WTC11 (cell line): ENCODE results near the gene TBC1D22B. TPM values are rescaled to one million over a fixed set of nuclear protein-coding genes. Genes with fewer than 3 reads are reported as not detected.

Experiments used
- ATAC-seq: fragments of 200-7000 bp; cut with Tn5 transposase; 2 replicates; pipeline ENCODE4 v1.10.0; 2021; ENCODE audit warnings: mild to moderate bottlenecking, moderate library complexity
- CTCF ChIA-PET: fragments of 300-600 bp; sonication (Branson Sonifier 250); formaldehyde crosslinking; loops from one replicate; lab custom pipeline; 2021; ENCODE audit warnings: antibody characterized with exemption; lab: Charles Lee
- POLR2A ChIA-PET: fragments of 350-600 bp; sonication (Branson Sonifier 250); formaldehyde crosslinking; loops from one replicate; lab custom pipeline; 2021; ENCODE audit warnings: antibody characterized with exemption; lab: Charles Lee
- DNase-seq: peaks from one replicate; pipeline ENCODE4 v3.0.0; 2021; ENCODE audit warnings: low spot score
- H3K27ac Mint-ChIP-seq: 2 replicates; pipeline ENCODE4 v1.8.0; 2021; ENCODE audit warnings: mixed read lengths
- H3K27me3 Mint-ChIP-seq: 2 replicates; pipeline ENCODE4 v1.8.0; 2021; ENCODE audit warnings: low read depth, mild to moderate bottlenecking, moderate library complexity, mixed read lengths
- H3K36me3 Mint-ChIP-seq: 2 replicates; pipeline ENCODE4 v1.8.0; 2021; ENCODE audit warnings: mixed read lengths
- H3K4me1 Mint-ChIP-seq: 2 replicates; pipeline ENCODE4 v1.8.0; 2022; ENCODE audit warnings: mixed read lengths
- H3K4me3 Mint-ChIP-seq: 2 replicates; pipeline ENCODE4 v1.8.0; 2021; ENCODE audit warnings: mild to moderate bottlenecking, moderate library complexity, mixed read lengths
- H3K9me3 Mint-ChIP-seq: 2 replicates; pipeline ENCODE4 v1.8.0; 2021; ENCODE audit warnings: mixed read lengths
- FOXK1 ChIP-seq: sonication (generic); formaldehyde crosslinking; IDR thresholded peaks from 2 replicates; pipeline ENCODE4 v1.8.0; 2022; ENCODE audit warnings: mild to moderate bottlenecking, moderate library complexity, missing genetic modification reagents
- MLX ChIP-seq: sonication (generic); formaldehyde crosslinking; IDR thresholded peaks from 2 replicates; pipeline ENCODE4 v1.8.1; 2023; ENCODE audit warnings: mild to moderate bottlenecking, missing genetic modification reagents, moderate library complexity
- NR3C1 ChIP-seq: sonication (generic); formaldehyde crosslinking; conservative IDR thresholded peaks from 2 replicates; pipeline ENCODE4 v1.8.1; 2023; ENCODE audit warnings: low read depth, mild to moderate bottlenecking, missing genetic modification reagents
- PRDM15 ChIP-seq: sonication (generic); formaldehyde crosslinking; IDR thresholded peaks from 2 replicates; pipeline ENCODE4 v1.8.0; 2022; ENCODE audit warnings: missing genetic modification reagents
- SMAD3 ChIP-seq: sonication (generic); formaldehyde crosslinking; IDR thresholded peaks from 2 replicates; pipeline ENCODE4 v1.8.0; 2022; ENCODE audit warnings: missing genetic modification reagents, mild to moderate bottlenecking, borderline replicate concordance
- STAT6 ChIP-seq: sonication (generic); formaldehyde crosslinking; conservative IDR thresholded peaks from 2 replicates; pipeline ENCODE4 v1.8.1; 2023; ENCODE audit warnings: mild to moderate bottlenecking, low read depth, missing genetic modification reagents, moderate library complexity
- TEAD1 ChIP-seq: sonication (generic); formaldehyde crosslinking; IDR thresholded peaks from 2 replicates; pipeline ENCODE4 v1.8.0; 2022; ENCODE audit warnings: mild to moderate bottlenecking, missing genetic modification reagents
- ZNF138 ChIP-seq: sonication (generic); formaldehyde crosslinking; conservative IDR thresholded peaks from 2 replicates; pipeline ENCODE4 v1.8.1; 2022; ENCODE audit warnings: mild to moderate bottlenecking, moderate library complexity, missing genetic modification reagents
- ZNF219 ChIP-seq: sonication (generic); formaldehyde crosslinking; IDR thresholded peaks from 2 replicates; pipeline ENCODE4 v1.8.0; 2023; ENCODE audit warnings: missing genetic modification reagents, mild to moderate bottlenecking, borderline replicate concordance
- ZNF281 ChIP-seq: sonication (generic); formaldehyde crosslinking; IDR thresholded peaks from 2 replicates; pipeline ENCODE4 v1.8.0; 2023; ENCODE audit warnings: mild to moderate bottlenecking, missing genetic modification reagents
- ZNF416 ChIP-seq: fragments of 250-450 bp; sonication (Bioruptor Pico); IDR thresholded peaks from 2 replicates; pipeline ENCODE4 v1.9.0; 2021; ENCODE audit warnings: mild to moderate bottlenecking, inconsistent platforms
- ZNF512 ChIP-seq: sonication (generic); formaldehyde crosslinking; IDR thresholded peaks from 2 replicates; pipeline ENCODE4 v1.8.1; 2022; ENCODE audit warnings: missing genetic modification reagents, borderline replicate concordance
- total RNA-seq: library from RNA; stranded (reverse); gene quantifications from 3 replicates; pipeline ENCODE4 v1.2.3, GENCODE V29; 2021
- TF ChIP-seq, protein P1 (sequence below): fragments of 250-450 bp; sonication (Bioruptor Pico); IDR thresholded peaks from 2 replicates; pipeline ENCODE4 v1.9.0; 2021; ENCODE audit warnings: mild to moderate bottlenecking
- TF ChIP-seq, protein P2 (sequence below): fragments of 250-450 bp; sonication (Bioruptor Pico); IDR thresholded peaks from 2 replicates; pipeline ENCODE4 v1.9.0; 2021; ENCODE audit warnings: moderate library complexity, mild to moderate bottlenecking, inconsistent platforms, borderline replicate concordance

Gene TBC1D22B
- total RNA-seq, 1 experiment from 2014 or later: 16.4 TPM

DNA sequence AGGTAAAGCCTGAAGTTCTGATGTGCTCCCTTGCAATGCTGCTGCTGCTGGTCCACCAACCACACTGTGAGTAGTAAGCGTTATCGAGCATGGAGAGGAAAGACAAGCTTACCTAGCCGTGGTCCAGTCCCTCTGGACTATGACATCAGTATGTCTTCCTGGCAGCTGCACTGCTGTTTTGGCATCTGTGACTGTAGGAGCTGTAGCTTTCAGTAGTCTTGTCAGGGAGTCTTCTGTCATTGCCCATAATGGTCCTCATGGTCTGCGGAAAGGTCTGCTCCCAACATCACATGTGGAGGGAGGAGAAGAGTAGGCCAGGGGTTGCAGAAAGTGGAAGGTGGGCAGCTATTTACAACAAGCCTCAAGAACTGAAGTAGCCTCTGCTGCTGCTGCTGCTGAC, 27.2 kb downstream of the TBC1D22B start (continued):
- no peak for TF ChIP-seq PRDM15 (CRISPR knock-in tag)
- TF ChIP-seq ZNF416 (CRISPR knock-in tag): no peak
- no peak for TF ChIP-seq SMAD3 (CRISPR knock-in tag)
- TF ChIP-seq, protein P1, sequence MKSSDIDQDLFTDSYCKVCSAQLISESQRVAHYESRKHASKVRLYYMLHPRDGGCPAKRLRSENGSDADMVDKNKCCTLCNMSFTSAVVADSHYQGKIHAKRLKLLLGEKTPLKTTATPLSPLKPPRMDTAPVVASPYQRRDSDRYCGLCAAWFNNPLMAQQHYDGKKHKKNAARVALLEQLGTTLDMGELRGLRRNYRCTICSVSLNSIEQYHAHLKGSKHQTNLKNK (CRISPR knock-in tag): no peak
- no peak for TF ChIP-seq TEAD1 (CRISPR knock-in tag)
- no peak for TF ChIP-seq FOXK1 (CRISPR knock-in tag)
- no peak for TF ChIP-seq ZNF512
- TF ChIP-seq, protein P2, sequence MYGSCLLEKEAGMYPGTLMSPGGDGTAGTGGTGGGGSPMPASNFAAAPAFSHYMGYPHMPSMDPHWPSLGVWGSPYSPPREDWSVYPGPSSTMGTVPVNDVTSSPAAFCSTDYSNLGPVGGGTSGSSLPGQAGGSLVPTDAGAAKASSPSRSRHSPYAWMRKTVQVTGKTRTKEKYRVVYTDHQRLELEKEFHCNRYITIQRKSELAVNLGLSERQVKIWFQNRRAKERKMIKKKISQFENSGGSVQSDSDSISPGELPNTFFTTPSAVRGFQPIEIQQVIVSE (CRISPR knock-in tag): no peak
- TF ChIP-seq MLX (CRISPR knock-in tag): no peak
- TF ChIP-seq, all 79 proteins: peak for 0

DNA sequence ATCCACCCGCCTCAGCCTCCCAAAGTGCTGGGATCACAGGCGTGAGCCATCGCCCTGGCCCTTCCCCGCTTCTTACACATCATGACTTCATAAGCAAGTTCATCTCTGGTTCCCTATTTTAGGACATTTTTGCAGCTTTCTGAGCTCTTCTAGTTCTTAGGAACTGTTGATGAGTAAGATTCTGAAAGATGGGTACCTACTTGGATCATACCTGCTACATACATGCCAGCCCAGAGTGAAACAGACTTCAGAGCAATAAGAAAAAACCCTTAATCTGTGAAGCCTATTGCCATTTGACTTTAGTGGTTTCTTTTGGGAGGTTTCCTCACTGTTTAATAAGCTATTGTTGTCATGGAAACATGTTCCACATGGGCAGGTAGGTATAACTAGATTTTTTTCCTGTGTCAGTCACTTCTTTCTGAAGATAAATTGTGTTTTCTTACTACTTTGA, 28.3 kb downstream of the TBC1D22B start:
- Mint-ChIP-seq H3K36me3 (peaks cover 42% of the 10 kb centered on the region), H3K4me1 (no peaks in the 10 kb centered on the region), H3K27me3 (no peaks in the 10 kb centered on the region), H3K9me3 (no peaks in the 10 kb centered on the region), H3K4me3 (no peak overlapping the region), H3K27ac (no peak overlapping the region)
- TF ChIP-seq SMAD3 (CRISPR knock-in tag): no peak
- no peak for TF ChIP-seq ZNF281 (CRISPR knock-in tag)
- no peak for TF ChIP-seq ZNF219 (CRISPR knock-in tag)
- no peak for TF ChIP-seq ZNF138 (CRISPR knock-in tag)
- no peak for TF ChIP-seq NR3C1
- TF ChIP-seq STAT6 (CRISPR knock-in tag): no peak
- TF ChIP-seq ZNF416 (CRISPR knock-in tag): no peak
- ATAC-seq: no peak
- no peak for DNase-seq
- CTCF ChIA-PET: no interaction called here
- POLR2A ChIA-PET: no interaction called here
